ENCODE results near the gene HHIPL2.

DNA sequence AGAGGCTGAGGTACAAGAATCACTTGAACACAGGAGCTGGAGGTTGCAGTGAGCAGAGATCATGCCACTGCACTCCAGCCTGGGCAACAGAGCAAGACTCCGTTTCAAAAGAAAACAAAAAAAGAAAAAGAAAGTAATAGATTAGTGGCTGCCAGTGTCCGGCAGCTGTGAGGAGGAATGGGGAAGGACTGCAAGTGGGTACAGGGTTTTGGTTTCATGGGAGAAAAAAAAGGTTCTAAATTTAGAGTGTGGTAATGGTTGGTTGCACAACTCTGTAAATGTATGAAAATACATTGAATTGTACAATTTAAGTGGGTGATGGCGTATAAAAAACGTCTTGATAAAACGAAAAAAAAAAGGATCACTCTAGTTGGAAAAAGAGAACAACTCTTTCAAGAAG is 35.2 kb upstream of the HHIPL2 start:
- TF ChIP-seq, protein P1, sequence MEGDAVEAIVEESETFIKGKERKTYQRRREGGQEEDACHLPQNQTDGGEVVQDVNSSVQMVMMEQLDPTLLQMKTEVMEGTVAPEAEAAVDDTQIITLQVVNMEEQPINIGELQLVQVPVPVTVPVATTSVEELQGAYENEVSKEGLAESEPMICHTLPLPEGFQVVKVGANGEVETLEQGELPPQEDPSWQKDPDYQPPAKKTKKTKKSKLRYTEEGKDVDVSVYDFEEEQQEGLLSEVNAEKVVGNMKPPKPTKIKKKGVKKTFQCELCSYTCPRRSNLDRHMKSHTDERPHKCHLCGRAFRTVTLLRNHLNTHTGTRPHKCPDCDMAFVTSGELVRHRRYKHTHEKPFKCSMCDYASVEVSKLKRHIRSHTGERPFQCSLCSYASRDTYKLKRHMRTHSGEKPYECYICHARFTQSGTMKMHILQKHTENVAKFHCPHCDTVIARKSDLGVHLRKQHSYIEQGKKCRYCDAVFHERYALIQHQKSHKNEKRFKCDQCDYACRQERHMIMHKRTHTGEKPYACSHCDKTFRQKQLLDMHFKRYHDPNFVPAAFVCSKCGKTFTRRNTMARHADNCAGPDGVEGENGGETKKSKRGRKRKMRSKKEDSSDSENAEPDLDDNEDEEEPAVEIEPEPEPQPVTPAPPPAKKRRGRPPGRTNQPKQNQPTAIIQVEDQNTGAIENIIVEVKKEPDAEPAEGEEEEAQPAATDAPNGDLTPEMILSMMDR (IDR thresholded peaks at IDR 0.05): no peak
- no peak for TF ChIP-seq POLR2A (IDR thresholded peaks at IDR 0.05; ENCODE audit: low read depth)
- TF ChIP-seq POLR2AphosphoS5 (IDR thresholded peaks at IDR 0.05): no peak

Data from esophagus muscularis mucosa (tissue), 3 donors.